ENCODE results near the gene THOC7.

DNA sequence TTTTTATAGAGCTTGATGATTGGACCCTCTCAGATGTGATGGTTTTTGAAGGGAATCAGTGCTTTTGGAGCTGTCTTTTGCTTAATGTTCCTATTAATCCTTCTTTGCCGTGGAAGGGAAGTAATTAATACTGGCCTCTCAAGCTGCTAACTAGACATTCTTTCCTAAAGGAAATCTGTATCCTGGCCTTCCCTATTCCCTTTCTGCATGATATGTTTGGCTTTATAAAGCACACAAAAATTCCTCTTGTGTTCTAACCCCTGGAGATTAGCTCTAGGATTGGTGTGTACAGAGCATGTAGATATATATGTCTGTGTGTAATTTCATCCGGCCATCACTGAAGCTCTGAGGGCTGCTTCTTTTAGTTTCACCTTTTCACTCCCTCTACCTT, 7.0 kb upstream of the THOC7 start:
- TF ChIP-seq POLR2AphosphoS5 (IDR thresholded peaks at IDR 0.05; ENCODE audit: low read depth, low read length) (no peak), POLR2A (IDR thresholded peaks at IDR 0.05; ENCODE audit: low read depth, low read length) (no peak), TAF1 (IDR thresholded peaks at IDR 0.05; ENCODE audit: borderline replicate concordance, low read depth, low read length) (no peak)

Measured in GM12892 (cell line).